GM12891 (cell line): ENCODE results near the gene GJC3.
"Not testable (repeated sequence)": the region's sequence is repeated elsewhere in the genome, so short reads cannot be mapped to it uniquely, and the experiment has no call there.

Experiments used
- POLR2A ChIP-seq: IDR thresholded peaks from 2 replicates; pipeline ENCODE4 v1.6.1; 2011; ENCODE audit warnings: low read depth, low read length, control low read depth
- POLR2AphosphoS5 ChIP-seq: IDR thresholded peaks from 2 replicates; pipeline ENCODE4 v1.6.1; 2011; ENCODE audit warnings: low read depth, low read length, control low read depth

GRCh38 chr7:99950819-99951218 lies 21.4 kb upstream of the GJC3 start:
- not testable (repeated sequence) for TF ChIP-seq POLR2A, POLR2AphosphoS5
